Prostate gland (tissue), 2 donors: ENCODE measurements around the gene KHNYN. TPM values are rescaled to one million over a fixed set of nuclear protein-coding genes. Genes with fewer than 3 reads are reported as not detected.

Experiments
- DNase-seq: peaks from one replicate; pipeline ENCODE4 v3.0.0-alpha.2; 2019; ENCODE audit warnings: low spot score
- H3K27ac ChIP-seq, 2 donors: fragments of 200-600 bp; sonication (generic); 2 replicates each; pipeline ENCODE4 v1.5.1; 2017 to 2019
- H3K27me3 ChIP-seq: fragments of 200-600 bp; sonication (generic); replicated peaks from 2 replicates; pipeline ENCODE4 v1.5.1; 2019; ENCODE audit not compliant: insufficient read depth
- H3K36me3 ChIP-seq, 2 donors: fragments of 200-600 bp; sonication (generic); 1 replicate in 1 of 2; 2 replicates in 1 of 2; pipeline versions ENCODE4 v1.5.1 to v1.8.1; 2017 to 2019
- H3K4me1 ChIP-seq: fragments of 200-600 bp; sonication (generic); replicated peaks from 2 replicates; pipeline ENCODE4 v1.5.1; 2019
- H3K4me3 ChIP-seq, 2 donors: fragments of 200-600 bp; sonication (generic); 2 replicates each; pipeline ENCODE4 v1.5.1; 2017 to 2019
- H3K9me3 ChIP-seq: fragments of 200-600 bp; sonication (generic); 2 replicates; pipeline ENCODE4 v1.5.1; 2017
- POLR2A ChIP-seq: fragments of 450-650 bp; IDR thresholded peaks from one replicate; pipeline ENCODE4 v1.6.1; 2016; ENCODE audit warnings: antibody characterized with exemption, mild to moderate bottlenecking
- POLR2AphosphoS5 ChIP-seq: sonication (generic); formaldehyde crosslinking; IDR thresholded peaks from one replicate; pipeline ENCODE4 v1.6.1; 2017; ENCODE audit warnings: antibody characterized with exemption
- WGBS: methylation state at CpG from one replicate; pipeline ENCODE4 v1.1.5; 2018; 5-methylcytosine and 5-hydroxymethylcytosine counted together
- intact Hi-C: fragments of 100-400 bp; cut with DNase I; formaldehyde crosslinking; loops from one replicate; pipeline ENCODE4 v1.14.2; 2022
- total RNA-seq, 2 donors: library from RNA; depleted of rRNA; stranded (reverse); fragments of >200 nt; gene quantifications; one replicate each; pipeline ENCODE4 v1.1.0, GENCODE V29; 2016
- TF ChIP-seq, protein P1 (sequence below), 4 experiments: fragments of 200-600 bp in 2 of 4; fragments of 450-650 bp in 2 of 4; sonication (generic) in 2 of 4; IDR thresholded peaks; 1 replicate in 3 of 4; 2 replicates in 1 of 4; pipeline ENCODE4 v1.5.1; 2016 to 2019; ENCODE audit warnings: antibody characterized with exemption in 4 of 4, mild to moderate bottlenecking in 2 of 4, moderate library complexity in 2 of 4

Gene KHNYN
- total RNA-seq, 2 donors from 2014 or later, result 57.0 to 91.2 TPM

GRCh38 chr14:24418492-24418873, 11.3 kb upstream of the KHNYN start:
- Histone ChIP-seq H3K36me3 (no peaks in the 10 kb centered on the region), H3K27ac (no peak overlapping the region), H3K4me3 (no peak overlapping the region), H3K9me3 (no peaks in the 10 kb centered on the region), H3K4me1 (no peaks in the 10 kb centered on the region), H3K27me3 (no peaks in the 10 kb centered on the region)
- intact Hi-C loops, result no loop called here
- 32% methylated on average over 6 of the region's 6 CpGs for WGBS
- TF ChIP-seq POLR2AphosphoS5 (peak; percentile 30), POLR2A (no peak)
- TF ChIP-seq, protein P1, sequence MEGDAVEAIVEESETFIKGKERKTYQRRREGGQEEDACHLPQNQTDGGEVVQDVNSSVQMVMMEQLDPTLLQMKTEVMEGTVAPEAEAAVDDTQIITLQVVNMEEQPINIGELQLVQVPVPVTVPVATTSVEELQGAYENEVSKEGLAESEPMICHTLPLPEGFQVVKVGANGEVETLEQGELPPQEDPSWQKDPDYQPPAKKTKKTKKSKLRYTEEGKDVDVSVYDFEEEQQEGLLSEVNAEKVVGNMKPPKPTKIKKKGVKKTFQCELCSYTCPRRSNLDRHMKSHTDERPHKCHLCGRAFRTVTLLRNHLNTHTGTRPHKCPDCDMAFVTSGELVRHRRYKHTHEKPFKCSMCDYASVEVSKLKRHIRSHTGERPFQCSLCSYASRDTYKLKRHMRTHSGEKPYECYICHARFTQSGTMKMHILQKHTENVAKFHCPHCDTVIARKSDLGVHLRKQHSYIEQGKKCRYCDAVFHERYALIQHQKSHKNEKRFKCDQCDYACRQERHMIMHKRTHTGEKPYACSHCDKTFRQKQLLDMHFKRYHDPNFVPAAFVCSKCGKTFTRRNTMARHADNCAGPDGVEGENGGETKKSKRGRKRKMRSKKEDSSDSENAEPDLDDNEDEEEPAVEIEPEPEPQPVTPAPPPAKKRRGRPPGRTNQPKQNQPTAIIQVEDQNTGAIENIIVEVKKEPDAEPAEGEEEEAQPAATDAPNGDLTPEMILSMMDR (IDR thresholded peaks at IDR 0.05), result no peak
- no peak for DNase-seq

- no peaks in the 10 kb centered on the region for H3K4me1 ChIP-seq
- WGBS, result 73% methylated on average over 4 of the region's 4 CpGs
- H3K27ac ChIP-seq, result no peak overlapping the region
- no peak for DNase-seq
- intact Hi-C loops, result no loop called here
- H3K27me3 ChIP-seq, result no peaks in the 10 kb centered on the region
- H3K4me3 ChIP-seq, result no peak overlapping the region
- no peaks in the 10 kb centered on the region for H3K9me3 ChIP-seq
- H3K36me3 ChIP-seq, result no peaks in the 10 kb centered on the region
- TF ChIP-seq POLR2AphosphoS5, result no peak
- TF ChIP-seq, protein P1 (IDR thresholded peaks at IDR 0.05), result no peak
- TF ChIP-seq POLR2A, result no peak
Measured at GRCh38 chr14:24422261-24422660, 7.5 kb upstream of the KHNYN start.

- no peaks in the 10 kb centered on the region for H3K9me3 ChIP-seq
- no peaks in the 10 kb centered on the region for H3K4me1 ChIP-seq
- no peaks in the 10 kb centered on the region for H3K27me3 ChIP-seq
- no peak for TF ChIP-seq POLR2AphosphoS5
- no peak for TF ChIP-seq POLR2A
- TF ChIP-seq, protein P1 (IDR thresholded peaks at IDR 0.05), result no peak
- intact Hi-C loops, result no loop called here
- no peak for DNase-seq
- no peak overlapping the region for H3K27ac ChIP-seq
- H3K36me3 ChIP-seq, result no peaks in the 10 kb centered on the region
- no peak overlapping the region for H3K4me3 ChIP-seq
- WGBS, result 78% methylated on average over 12 of the region's 12 CpGs
Measured at GRCh38 chr14:24422694-24423601, 6.8 kb upstream of the KHNYN start.

- whole genome bisulfite sequencing, result 19% methylated on average over 3 of the region's 3 CpGs
- Histone ChIP-seq H3K4me3 (no peak overlapping the region), H3K27ac (no peak overlapping the region), H3K4me1 (no peaks in the 10 kb centered on the region), H3K27me3 (no peaks in the 10 kb centered on the region), H3K36me3 (no peaks in the 10 kb centered on the region), H3K9me3 (no peaks in the 10 kb centered on the region)
- TF ChIP-seq, protein P1 (IDR thresholded peaks at IDR 0.05), result no peak
- no peak for TF ChIP-seq POLR2A
- no peak for TF ChIP-seq POLR2AphosphoS5
- intact Hi-C loops, result no loop called here
- no peak for DNase-seq
Measured at GRCh38 chr14:24425704-24426103, 4.0 kb upstream of the KHNYN start.
